Activated CD4-positive, CD25-positive, alpha-beta regulatory T cell (primary cell): ENCODE results near the gene ZMYND19.
A peak's percentile ranks its signal among the peaks of the same experiment; 100 is the strongest.
"Not testable (repeated sequence)": the region's sequence is repeated elsewhere in the genome, so short reads cannot be mapped to it uniquely, and the experiment has no call there.

Experiments
- DNase-seq, 4 experiments: peaks; one replicate each; lab custom pipeline; 2025; lab: John Stamatoyannopoulos, UW

ZMYND19 gene

GRCh38 chr9:137590469-137591383 lies at the start of gene ZMYND19:
Gene ZMYND19 (minus strand): TSS chr9:137590512. CDS start chr9:137590263, 249 bp downstream.
- DNase-seq: peak; percentile 75 to 88 (median 85)

GRCh38 chr9:137639303-137640051 lies 49.2 kb upstream of the ZMYND19 start:
- no peak for DNase-seq

- DNase-seq: no peak
These were observed 48.4 kb upstream of the ZMYND19 start for GRCh38 chr9:137638680-137639079.

GRCh38 chr9:137634016-137634415 lies 43.7 kb upstream of the ZMYND19 start:
- DNase-seq: no peak

- no peak for DNase-seq
These were observed 42.2 kb upstream of the ZMYND19 start for GRCh38 chr9:137632230-137633161.

- no peak for DNase-seq
These were observed 41.3 kb upstream of the ZMYND19 start for GRCh38 chr9:137631345-137632229.

- DNase-seq: no peak
These were observed 40.4 kb upstream of the ZMYND19 start for GRCh38 chr9:137630679-137631078.

GRCh38 chr9:137630126-137630525 lies 39.8 kb upstream of the ZMYND19 start:
- DNase-seq: no peak

GRCh38 chr9:137627406-137627805 lies 37.1 kb upstream of the ZMYND19 start:
- not testable (repeated sequence) for DNase-seq

- DNase-seq: no peak
These were observed 36.2 kb upstream of the ZMYND19 start for GRCh38 chr9:137626464-137626863.

GRCh38 chr9:137622211-137622610 lies 31.9 kb upstream of the ZMYND19 start:
- not testable (repeated sequence) for DNase-seq

- DNase-seq: no peak
These were observed 30.9 kb upstream of the ZMYND19 start for GRCh38 chr9:137621131-137621757.

GRCh38 chr9:137620581-137620980 lies 30.3 kb upstream of the ZMYND19 start:
- DNase-seq: no peak

GRCh38 chr9:137620048-137620405 lies 29.7 kb upstream of the ZMYND19 start:
- no peak for DNase-seq

GRCh38 chr9:137619240-137620047 lies 29.1 kb upstream of the ZMYND19 start:
- no peak for DNase-seq

GRCh38 chr9:137618105-137619067 lies 28.1 kb upstream of the ZMYND19 start, which contains the start of gene EHMT1:
Gene EHMT1 (plus strand): TSS chr9:137619005. CDS start chr9:137619029, 24 bp downstream.
- peak; percentile 80 to 87 (median 84) for DNase-seq

GRCh38 chr9:137615387-137615871 lies 25.1 kb upstream of the ZMYND19 start:
- no peak for DNase-seq
